ENCODE results near the gene RPL21. TPM values are rescaled to one million over a fixed set of nuclear protein-coding genes. Genes with fewer than 3 reads are reported as not detected.
"Not testable (repeated sequence)": the region's sequence is repeated elsewhere in the genome, so short reads cannot be mapped to it uniquely, and the experiment has no call there.

Gene RPL21
- total RNA-seq, 1 donor: 570 TPM

DNA sequence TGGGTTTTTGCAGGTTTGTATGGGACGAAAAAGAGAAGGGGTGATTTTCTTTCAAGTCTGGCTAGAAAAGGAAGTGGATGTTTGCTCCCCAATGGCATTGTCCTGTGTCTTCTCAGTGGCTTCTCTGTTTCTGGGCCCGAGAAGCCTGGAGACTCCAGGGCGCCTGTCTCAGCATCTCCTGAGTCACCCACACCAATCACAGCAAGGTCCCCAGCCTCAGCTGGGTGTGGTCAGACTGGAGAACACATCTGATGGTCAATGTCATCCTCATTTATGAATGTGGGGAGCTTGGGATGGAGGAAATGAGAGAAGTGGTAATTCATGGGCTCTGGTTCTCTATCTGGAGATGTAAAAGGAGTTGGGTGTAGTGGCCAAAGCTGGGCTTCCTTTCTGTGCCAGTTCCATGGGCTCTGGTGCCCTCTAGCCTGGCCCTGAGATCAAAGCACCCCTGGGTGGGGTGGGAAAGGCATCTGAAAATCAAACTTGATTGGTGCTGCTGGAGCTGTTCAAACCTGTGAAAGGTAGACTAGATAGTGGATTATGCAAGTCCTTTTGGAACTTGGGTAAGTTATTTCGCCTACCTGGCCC, 32.6 kb downstream of the RPL21 start:
- DNase-seq (ENCODE audit: low read depth in 2 of 3, low spot score in 2 of 3): peak in 2 of 3 donors; percentile 41 to 60

DNA sequence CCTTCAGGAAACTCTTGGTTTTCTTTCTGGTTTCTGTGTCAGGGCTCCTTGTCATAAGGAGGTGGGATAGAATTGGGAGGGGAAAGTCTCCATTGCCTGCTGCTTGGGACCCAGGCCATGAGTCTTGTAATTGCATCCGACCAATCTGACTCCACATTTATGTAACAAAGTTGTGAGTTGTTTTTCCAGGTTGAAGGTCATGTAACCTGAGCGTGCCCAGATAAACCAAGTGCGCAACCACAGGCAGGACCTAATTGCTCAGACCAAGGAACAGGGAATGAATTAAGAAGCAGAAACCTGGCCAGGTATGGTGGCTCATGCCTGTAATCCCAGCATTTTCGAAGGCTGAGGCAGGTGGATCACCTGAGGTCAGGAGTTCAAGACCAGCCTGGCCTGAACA, 37.0 kb downstream of the RPL21 start:
- DNase-seq (ENCODE audit: low read depth in 2 of 3, low spot score in 2 of 3): no peak

DNA sequence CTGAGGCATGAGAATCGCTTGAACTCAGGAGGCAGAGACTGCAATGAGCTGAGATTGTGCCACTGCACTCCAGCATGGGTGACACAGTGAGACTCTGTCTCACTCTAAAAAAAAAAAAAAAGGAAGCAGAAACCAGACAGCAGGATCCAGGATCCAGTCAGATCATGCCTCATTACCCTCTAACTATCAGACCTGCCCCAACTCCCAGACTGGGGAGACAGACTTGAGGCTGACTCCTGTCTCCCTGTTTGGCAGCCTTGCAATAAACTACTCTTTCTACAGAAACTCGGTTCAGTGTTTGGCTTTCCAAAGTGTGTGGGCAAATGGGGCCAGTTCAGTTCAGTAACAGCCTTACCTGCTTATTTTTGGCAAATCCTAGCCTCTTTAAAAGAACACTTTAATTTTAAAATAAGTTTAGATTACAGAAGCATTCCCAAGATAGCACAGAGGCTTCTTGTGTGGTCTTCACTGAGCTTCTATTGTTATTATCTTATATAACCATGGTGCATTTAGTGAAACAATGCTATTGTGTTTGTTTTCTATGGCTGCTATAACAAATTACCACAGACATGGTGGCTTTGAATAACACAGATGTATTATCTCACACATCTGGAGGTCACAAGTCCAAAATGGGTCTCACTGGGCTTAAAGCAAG, 37.8 kb downstream of the RPL21 start:
- DNase-seq (ENCODE audit: low read depth in 2 of 3, low spot score in 2 of 3): no peak

DNA sequence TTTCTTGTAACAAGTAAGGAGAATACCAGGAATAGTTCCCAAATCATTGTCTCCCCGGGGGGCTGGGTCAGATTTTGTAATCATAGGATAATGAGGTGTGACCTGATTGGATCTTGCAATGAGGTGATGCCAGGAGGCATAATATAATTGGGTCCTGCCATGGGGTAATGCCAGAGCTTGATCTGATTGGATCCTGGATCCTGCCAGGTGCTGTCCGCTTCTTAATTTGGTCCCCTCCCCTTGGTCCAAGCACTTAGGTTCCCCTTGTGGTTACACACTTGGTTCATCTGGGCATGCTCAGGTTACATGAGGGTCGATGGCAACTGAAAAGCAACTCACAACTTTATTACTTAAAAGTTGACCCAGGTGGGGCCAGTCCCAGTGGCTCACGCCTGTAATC, 39.4 kb downstream of the RPL21 start:
- no peak for DNase-seq (ENCODE audit: low read depth in 2 of 3, low spot score in 2 of 3)

DNA sequence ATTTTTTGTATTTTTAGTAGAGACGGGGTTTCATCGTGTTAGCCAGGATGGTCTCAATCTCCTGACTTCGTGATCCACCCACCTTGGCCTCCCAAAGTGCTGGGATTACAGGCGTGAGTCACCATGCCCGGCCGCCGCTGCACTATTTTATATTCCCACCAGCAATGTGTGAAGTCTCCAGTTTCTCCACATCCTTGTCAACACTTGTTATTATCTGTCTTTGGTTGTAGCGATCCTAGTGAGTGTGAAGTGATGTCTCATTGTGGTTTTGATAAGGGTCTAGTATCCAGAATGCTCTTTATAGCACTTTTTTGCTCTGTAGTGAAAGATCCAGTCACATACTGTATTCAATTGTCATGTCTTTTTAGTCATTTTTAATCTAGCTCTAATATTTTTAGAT, 40.6 kb downstream of the RPL21 start:
- not testable (repeated sequence) for DNase-seq (ENCODE audit: low read depth in 2 of 3, low spot score in 2 of 3)

DNA sequence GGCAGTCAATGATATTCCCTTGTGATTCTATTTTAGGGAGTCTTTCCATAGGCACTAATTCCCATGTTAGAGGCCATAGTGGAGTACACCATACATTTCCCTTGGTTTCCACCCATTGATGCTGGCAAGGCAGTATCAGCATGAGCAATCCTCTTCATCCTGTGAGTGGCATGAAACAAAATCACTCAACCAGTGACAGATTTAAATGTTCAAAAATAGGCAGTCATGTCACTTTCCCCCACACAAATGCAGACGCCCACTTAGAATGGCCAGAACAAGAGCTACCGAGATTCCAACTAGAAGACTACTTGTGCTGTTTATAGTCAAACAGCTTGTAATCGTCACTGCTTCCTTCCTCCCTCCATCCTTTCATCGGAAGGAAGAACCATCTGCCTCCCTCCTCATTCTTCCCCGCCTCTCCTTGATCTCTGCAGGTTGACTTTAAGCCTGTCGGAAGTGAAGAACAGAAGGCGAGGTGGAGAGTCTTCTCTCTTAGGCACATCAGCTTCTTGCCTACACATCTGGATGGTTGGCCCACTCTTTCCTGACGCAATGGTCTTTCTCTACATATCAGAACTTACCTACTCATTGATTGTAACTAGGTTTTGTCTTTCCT, 41.8 kb downstream of the RPL21 start:
- no peak for DNase-seq (ENCODE audit: low read depth in 2 of 3, low spot score in 2 of 3)

DNA sequence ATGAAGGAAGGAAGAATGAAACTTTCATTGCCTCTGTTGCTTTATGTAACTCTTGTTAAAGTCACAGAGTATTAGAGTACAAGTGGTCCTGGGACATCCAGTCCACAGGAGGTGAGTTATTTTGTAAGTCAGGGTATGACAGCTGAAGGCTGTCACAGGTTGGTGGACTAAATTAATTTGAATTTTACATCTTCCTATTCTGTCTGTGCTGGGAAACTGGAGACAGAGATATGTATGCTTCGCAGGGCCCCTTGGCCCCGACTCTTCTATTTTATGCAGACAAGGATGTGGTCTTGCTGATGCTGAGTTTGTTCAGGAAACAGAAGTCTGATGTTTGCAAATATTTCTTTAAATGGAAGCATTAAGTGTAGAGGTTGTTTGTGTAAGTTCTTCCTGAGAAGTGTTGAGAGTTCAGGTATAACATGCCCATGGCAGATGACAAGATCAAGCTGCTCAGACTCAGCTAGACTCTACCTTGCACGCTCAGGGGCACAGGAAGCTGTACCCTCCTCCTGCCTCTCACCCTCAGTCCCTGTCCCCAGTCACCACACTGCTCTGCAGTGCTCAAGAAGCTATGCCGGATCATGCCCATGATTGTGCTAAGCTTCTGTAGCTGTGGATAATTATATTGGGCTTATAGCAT, 42.6 kb downstream of the RPL21 start:
- peak in 1 of 3 donors; percentile 42 for DNase-seq (ENCODE audit: low read depth in 2 of 3, low spot score in 2 of 3)

DNA sequence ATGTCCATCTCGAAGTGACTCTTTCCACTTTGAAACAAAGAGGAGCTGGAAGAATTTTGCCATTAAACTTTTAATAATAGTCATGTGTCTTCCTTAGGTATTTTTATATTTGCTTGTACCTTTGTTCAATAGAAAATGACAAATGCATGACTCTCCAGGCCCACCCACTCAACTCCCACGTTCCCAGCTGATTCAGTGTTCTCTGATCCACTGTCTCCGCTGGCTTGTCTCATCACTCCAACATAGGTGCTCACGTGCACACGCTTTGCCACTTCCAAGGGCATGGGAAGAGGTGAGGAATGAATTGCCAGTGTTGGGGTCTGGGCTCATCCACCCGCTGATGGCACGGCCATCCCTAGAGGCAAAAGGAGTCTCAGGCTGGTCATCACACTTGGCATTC, 43.7 kb downstream of the RPL21 start:
- no peak for DNase-seq (ENCODE audit: low read depth in 2 of 3, low spot score in 2 of 3)

DNA sequence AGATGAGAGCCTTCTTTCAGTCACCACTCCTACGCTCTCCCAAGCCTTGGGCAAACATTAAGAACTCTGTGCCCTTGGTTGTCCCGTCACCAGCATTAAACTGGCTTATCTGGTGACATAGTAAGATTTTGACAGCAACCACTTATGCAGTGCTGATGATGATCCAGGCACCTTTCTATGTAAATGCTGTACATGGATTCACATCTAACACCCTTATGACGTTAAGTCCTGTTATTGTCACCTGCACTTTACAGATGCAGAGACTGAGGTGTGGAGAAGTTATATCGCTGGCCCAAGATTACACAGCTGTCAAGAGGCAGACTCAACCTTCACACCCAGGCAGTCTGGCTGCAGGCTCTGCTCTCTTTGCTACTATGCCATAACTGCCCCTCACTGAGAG, 44.3 kb downstream of the RPL21 start:
- DNase-seq (ENCODE audit: low read depth in 2 of 3, low spot score in 2 of 3): no peak

DNA sequence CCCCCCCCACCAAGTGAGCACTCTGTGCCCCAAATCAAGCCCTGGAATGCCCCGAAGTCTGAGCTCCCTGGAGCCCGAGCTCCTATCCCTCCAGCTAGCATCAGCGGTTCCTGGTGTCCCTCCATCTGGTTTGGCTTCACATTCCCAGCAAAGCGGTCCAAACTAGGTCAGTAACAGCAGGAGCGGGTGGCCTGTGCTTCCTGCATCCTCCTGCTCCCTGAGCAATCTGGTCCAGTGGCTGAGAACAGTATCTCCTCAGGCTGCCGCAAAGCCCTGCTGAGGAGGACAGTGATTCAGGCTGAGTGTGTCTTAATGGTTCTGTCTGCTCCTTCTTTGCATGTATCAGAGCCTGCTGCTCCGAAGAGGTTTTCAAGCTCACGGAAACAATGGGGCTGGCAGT, 45.1 kb downstream of the RPL21 start:
- no peak for DNase-seq (ENCODE audit: low read depth in 2 of 3, low spot score in 2 of 3)

DNA sequence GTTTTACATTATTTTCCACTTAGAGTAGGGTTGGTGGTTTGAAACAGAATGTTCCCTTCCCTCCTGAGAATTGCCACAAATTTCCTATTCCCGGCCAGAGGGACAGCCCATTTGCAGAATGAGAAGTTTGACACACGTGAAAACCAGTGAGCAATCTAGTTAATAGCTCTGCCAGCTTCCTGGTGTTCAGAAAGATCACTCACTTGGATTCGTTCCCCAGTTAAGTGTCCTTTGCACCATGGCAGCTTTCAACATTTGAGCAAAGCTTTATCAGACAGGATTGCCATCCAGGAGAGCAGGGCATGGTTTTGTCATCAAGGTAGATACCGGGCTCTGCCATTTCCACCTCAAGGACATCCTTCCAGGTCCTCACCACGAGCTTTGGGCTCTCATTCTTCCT, 47.5 kb downstream of the RPL21 start:
- no peak for DNase-seq (ENCODE audit: low read depth in 2 of 3, low spot score in 2 of 3)

DNA sequence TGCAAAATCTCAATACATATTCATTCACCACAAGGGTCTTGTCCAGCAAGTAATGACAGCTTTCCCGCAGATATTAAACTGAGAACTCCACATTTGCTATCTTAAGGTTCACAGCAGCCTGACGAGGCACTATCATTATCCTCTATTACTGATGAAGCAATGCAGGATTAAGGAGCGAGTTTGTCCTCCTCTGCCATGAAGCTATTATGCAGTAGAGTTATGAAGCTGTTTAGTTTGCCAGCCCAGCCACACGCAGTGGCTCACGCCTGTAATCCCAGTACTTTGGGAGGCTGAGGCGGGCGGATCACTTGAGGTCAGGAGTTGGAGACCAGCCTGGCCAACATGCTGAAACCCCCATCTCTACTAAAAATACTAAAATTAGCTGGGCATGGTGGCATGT, 49.0 kb downstream of the RPL21 start:
- not testable (repeated sequence) for DNase-seq (ENCODE audit: low read depth in 2 of 3, low spot score in 2 of 3)

DNA sequence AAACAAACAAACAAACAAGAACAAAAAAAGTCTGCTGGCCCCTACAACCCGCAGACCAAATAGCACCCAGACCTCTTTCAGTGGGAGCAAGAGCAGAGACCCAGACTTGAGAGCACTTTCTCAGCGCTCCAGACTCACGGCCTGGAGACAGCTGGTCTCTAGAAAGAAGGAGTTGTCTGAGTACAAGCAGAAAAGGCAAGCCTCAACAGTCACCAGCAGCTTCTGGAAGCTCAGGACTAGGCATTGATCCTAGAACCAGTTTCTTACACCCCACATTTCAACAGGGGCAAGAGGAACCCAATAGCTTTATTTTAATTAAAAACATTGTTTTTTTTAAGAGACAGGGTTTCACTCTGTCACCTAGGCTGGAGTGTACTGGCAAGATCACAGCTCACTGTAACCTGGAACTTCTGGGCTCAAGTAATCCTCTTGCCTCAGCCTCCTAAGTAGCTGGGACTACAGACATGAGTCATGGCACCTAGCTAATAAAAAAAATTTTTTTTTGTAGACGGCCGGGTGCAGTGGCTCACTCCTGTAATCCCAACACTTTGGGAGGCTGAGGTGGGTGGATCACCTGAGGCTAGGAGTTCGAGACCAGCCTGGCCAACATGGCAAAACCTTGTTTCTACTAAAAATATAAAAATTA, 49.7 kb downstream of the RPL21 start:
- no peak for DNase-seq (ENCODE audit: low read depth in 2 of 3, low spot score in 2 of 3)

DNA sequence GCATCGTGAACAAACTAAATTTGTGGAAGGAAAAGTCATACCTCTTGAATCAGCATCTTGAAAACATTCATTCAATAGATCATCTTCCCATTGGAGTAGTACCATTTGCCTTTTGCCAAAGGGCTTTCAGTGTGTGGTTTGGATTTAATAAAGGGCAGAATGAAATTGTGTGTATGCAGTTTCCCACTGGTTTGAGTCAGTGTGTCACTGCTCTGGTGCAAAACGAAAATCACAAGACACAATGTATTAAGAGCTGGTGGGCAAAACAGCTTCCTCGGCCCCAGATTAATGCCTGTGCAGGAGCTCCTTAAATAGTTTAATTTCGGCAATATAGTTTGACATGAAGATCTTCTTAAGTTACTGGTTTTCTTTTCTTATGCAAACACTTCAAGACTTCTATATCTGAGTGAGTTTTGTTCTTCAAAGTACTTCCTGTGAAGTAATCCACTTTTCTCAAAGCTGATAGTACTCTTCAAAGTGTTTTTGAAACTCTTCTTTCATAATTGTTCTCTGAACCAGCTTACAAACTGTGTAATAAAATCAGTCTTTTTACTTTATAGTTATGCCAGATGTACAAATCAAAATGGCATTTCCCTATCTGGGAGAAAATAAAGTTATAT, 51.4 kb downstream of the RPL21 start:
- no peak for DNase-seq (ENCODE audit: low read depth in 2 of 3, low spot score in 2 of 3)

DNA sequence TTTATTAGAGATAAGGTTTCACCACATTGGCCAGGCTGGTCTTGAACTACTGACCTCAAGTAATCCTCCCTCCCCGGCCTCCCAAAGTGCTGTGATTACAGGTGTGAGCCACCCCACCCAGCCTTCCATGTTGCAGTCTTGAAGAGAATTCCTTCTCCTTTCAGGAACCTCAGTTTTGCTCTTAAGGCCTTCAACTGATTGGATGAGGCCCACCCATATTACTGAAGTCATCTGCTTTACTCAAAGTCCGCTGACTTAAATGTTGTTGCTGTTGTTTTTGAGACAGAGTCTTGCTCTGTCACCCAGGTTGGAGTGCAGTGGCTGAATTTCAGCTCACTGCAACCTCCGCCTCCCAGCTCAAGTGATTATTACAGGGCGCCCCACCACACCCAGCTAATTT, 52.7 kb downstream of the RPL21 start:
- DNase-seq (ENCODE audit: low read depth in 2 of 3, low spot score in 2 of 3): no peak

DNA sequence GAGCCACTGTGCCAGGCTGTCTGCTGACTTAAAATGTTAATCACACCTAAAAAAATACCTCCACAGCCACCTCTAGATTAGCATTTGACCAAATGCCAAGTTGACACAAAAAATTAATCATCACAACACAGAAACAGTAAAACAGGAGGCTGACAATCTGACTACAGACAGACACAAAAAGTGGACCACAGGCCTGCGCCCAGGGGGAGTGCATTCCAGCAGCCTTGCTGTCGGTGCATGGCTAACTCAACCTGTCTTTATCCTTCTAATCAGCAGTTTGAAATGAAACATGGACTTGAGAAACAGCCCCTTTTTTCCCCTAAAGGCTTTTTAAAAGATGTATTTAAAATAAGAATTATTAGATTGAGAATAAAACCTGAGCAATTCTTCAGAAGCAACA, 53.3 kb downstream of the RPL21 start:
- no peak for DNase-seq (ENCODE audit: low read depth in 2 of 3, low spot score in 2 of 3)

Small RNA genes lying within 50 kb of the gene (small RNA-seq; reads per million reads assigned to genes)
- not detected for gene SNORA27
- gene SNORD102: not detected

Other genes with a start within 250 kb of the RPL21 start
- gene USP12, start 79.7 kb upstream of the RPL21 start, total RNA-seq: 8.1 TPM
- gene RASL11A, start 19.3 kb downstream of the RPL21 start, total RNA-seq: 3.8 TPM
- gene GTF3A, start 173.1 kb downstream of the RPL21 start, total RNA-seq: 164 TPM
- gene MTIF3, start 199.0 kb downstream of the RPL21 start, total RNA-seq: 24.8 TPM

All from hematopoietic multipotent progenitor cell (in vitro differentiated cells).